Measurements from ENCODE around the gene DGKQ. TPM values are rescaled to one million over a fixed set of nuclear protein-coding genes. Genes with fewer than 3 reads are reported as not detected.

DGKQ gene
- total and polyA plus RNA-seq, 2 of the 13 experiments (the other 11 are each of a cell fraction or from before 2014, with no cell fraction given): 4.5 to 7.2 TPM

DNA sequence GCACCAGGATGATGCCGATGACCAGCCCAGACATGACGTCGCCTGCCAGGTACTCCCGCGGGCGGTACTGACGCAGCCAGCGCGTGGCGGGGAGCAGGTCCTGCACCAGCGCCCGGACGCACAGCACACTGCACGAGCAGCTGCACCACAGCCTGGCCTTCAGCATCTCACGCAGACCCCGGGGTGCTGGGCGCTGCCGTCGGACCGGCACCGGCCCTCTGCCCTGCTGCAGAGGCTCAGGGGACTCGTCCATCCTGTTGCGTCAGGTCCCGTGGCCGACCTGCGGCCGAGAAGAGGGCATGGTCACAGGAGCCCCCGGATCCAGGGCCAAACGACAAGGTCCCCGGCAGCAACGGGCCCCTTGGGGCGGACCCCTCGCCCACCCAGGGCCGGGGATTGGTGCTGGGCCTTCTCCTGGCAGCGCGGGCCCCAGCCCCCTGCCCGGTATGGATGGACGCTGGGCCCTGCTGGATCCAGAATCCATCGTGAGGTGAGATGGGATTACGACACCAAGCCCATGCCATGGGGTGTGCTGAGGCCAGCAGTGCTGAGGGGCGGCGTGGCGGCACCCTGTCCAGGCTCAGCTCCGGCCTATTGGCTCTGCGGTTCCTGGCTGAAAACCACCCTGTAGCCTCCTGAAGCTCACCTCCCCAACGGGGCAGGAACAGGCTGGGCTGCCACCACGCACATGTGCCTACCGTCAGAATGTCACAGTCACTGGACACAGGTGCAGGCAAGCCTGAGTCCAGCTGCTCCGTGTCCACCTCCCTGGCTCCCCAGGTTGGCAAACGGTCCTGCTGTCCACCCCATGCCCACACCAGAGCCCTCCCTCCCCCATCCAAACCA is 18.3 kb upstream of the DGKQ start (continued):
- no peak for TF ChIP-seq ARID4A (CRISPR knock-in tag; IDR thresholded peaks at IDR 0.05; ENCODE audit: borderline replicate concordance)
- TF ChIP-seq MLXIP (CRISPR knock-in tag; IDR thresholded peaks at IDR 0.05; ENCODE audit: borderline replicate concordance): no peak
- peak; percentile 15 for TF ChIP-seq HNRNPLL (IDR thresholded peaks at IDR 0.05; ENCODE audit: low read depth, low read length, poor library complexity, severe bottlenecking)
- no peak for TF ChIP-seq ZMAT3 (CRISPR knock-in tag; conservative IDR thresholded peaks at IDR 0.05)
- TF ChIP-seq ZBTB33 (CRISPR knock-in tag; IDR thresholded peaks at IDR 0.05): 0 out of 2 replicates have a peak, but pooled peaks have one; percentile 46
- TF ChIP-seq ZFP37 (CRISPR knock-in tag; IDR thresholded peaks at IDR 0.05; ENCODE audit: borderline replicate concordance): 0 out of 2 replicates have a peak, but pooled peaks have one; percentile 3
- no peak for TF ChIP-seq ZNF30 (CRISPR knock-in tag; IDR thresholded peaks at IDR 0.05)
- no peak for TF ChIP-seq ZNF615 (CRISPR knock-in tag; IDR thresholded peaks at IDR 0.05; ENCODE audit: borderline replicate concordance)
- no peak for TF ChIP-seq ZNF746 (CRISPR knock-in tag; IDR thresholded peaks at IDR 0.05)
- TF ChIP-seq PITX1 (CRISPR knock-in tag; IDR thresholded peaks at IDR 0.05): no peak
- TF ChIP-seq HOXD1 (CRISPR knock-in tag; IDR thresholded peaks at IDR 0.05): 0 out of 2 replicates have a peak, but pooled peaks have one; percentile 2
- no peak for TF ChIP-seq PCBP2 (optimal IDR thresholded peaks at IDR 0.05; ENCODE audit: low read depth, low read length, poor library complexity, severe bottlenecking)
- TF ChIP-seq, protein P1, sequence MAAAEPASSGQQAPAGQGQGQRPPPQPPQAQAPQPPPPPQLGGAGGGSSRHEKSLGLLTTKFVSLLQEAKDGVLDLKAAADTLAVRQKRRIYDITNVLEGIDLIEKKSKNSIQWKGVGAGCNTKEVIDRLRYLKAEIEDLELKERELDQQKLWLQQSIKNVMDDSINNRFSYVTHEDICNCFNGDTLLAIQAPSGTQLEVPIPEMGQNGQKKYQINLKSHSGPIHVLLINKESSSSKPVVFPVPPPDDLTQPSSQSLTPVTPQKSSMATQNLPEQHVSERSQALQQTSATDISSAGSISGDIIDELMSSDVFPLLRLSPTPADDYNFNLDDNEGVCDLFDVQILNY (CRISPR knock-in tag; conservative IDR thresholded peaks at IDR 0.05): no peak
- TF ChIP-seq MTA3 (CRISPR knock-in tag; IDR thresholded peaks at IDR 0.05): no peak
- TF ChIP-seq MED1 (CRISPR knock-in tag; IDR thresholded peaks at IDR 0.05): no peak
- no peak for TF ChIP-seq ZNF512 (CRISPR knock-in tag; IDR thresholded peaks at IDR 0.05)
